Islet of Langerhans (tissue), 1 donor: ENCODE results near the gene HPCAL4.

Experiments
- FAIRE-seq: peaks from one replicate; lab custom pipeline; 2011; peaks lifted over from hg19 to GRCh38; lab: Jason Lieb, UNC

The HPCAL4 gene

GRCh38 chr1:39648496-39648895, 42.7 kb downstream of the HPCAL4 start:
- no peak for FAIRE-seq

- FAIRE-seq: no peak
Measured at GRCh38 chr1:39647247-39647646, 44.0 kb downstream of the HPCAL4 start.

GRCh38 chr1:39646232-39647081, 44.8 kb downstream of the HPCAL4 start:
- FAIRE-seq: no peak

- no peak for FAIRE-seq
Measured at GRCh38 chr1:39645411-39646043, 45.7 kb downstream of the HPCAL4 start.

- no peak for FAIRE-seq
Measured at GRCh38 chr1:39643705-39644104, 47.5 kb downstream of the HPCAL4 start.

- no peak for FAIRE-seq
Measured at GRCh38 chr1:39642796-39643195, 48.4 kb downstream of the HPCAL4 start.

GRCh38 chr1:39640861-39641260, 50.4 kb downstream of the HPCAL4 start:
- FAIRE-seq: no peak

GRCh38 chr1:39639305-39640130, 51.7 kb downstream of the HPCAL4 start, which contains the start of gene HEYL:
Gene HEYL (minus strand): TSS chr1:39639643. CDS start chr1:39639625, 18 bp downstream.
- FAIRE-seq: no peak

- no peak for FAIRE-seq
Measured at GRCh38 chr1:39638965-39639304, 52.3 kb downstream of the HPCAL4 start.

- FAIRE-seq: no peak
Measured at GRCh38 chr1:39637361-39637760, 53.9 kb downstream of the HPCAL4 start.

- no peak for FAIRE-seq
Measured at GRCh38 chr1:39635871-39636210, 55.4 kb downstream of the HPCAL4 start.

GRCh38 chr1:39635205-39635870, 55.9 kb downstream of the HPCAL4 start:
- FAIRE-seq: no peak

GRCh38 chr1:39633422-39633821, 57.8 kb downstream of the HPCAL4 start:
- no peak for FAIRE-seq

GRCh38 chr1:39632682-39633417, 58.4 kb downstream of the HPCAL4 start:
- no peak for FAIRE-seq

GRCh38 chr1:39632323-39632681, 58.9 kb downstream of the HPCAL4 start:
- no peak for FAIRE-seq

- no peak for FAIRE-seq
Measured at GRCh38 chr1:39631361-39632322, 59.6 kb downstream of the HPCAL4 start.

GRCh38 chr1:39628807-39629350, 62.4 kb downstream of the HPCAL4 start:
- no peak for FAIRE-seq
